GM19397 (cell line): Measurements from ENCODE around the gene MPIG6B.

Experiments
- ATAC-seq: cut with Tn5 transposase; IDR thresholded peaks from one replicate; pipeline ENCODE4 v1.9.1; 2021; ENCODE audit warnings: mild to moderate bottlenecking, moderate library complexity; ENCODE audit not compliant: unreplicated experiment

Gene MPIG6B

GRCh38 chr6:31765559-31765909 lies 42.4 kb downstream of the MPIG6B start:
- ATAC-seq, result no peak

GRCh38 chr6:31765910-31766794 lies 43.0 kb downstream of the MPIG6B start:
- ATAC-seq, result no peak

GRCh38 chr6:31767096-31767645 lies 44.0 kb downstream of the MPIG6B start:
- ATAC-seq, result no peak

GRCh38 chr6:31768363-31769257 lies 45.4 kb downstream of the MPIG6B start:
- ATAC-seq, result no peak

- no peak for ATAC-seq
Observed at GRCh38 chr6:31769684-31770371, 46.7 kb downstream of the MPIG6B start.

- no peak for ATAC-seq
Observed at GRCh38 chr6:31770860-31771259, 47.7 kb downstream of the MPIG6B start.

- ATAC-seq, result no peak
Observed at GRCh38 chr6:31771992-31772358, 48.8 kb downstream of the MPIG6B start.

- no peak for ATAC-seq
Observed at GRCh38 chr6:31775184-31775583, 52.0 kb downstream of the MPIG6B start.

GRCh38 chr6:31775633-31776484 lies 52.7 kb downstream of the MPIG6B start:
- no peak for ATAC-seq
